ENCODE results near the gene MPHOSPH9.
"Not testable (repeated sequence)": the region's sequence is repeated elsewhere in the genome, so short reads cannot be mapped to it uniquely, and the experiment has no call there.

GRCh38 chr12:123248996-123249741 lies 16.2 kb upstream of the MPHOSPH9 start:
- TF ChIP-seq CTCF, POLR2AphosphoS5, POLR2A (IDR thresholded peaks at IDR 0.05): not testable (repeated sequence)

All from suprapubic skin (tissue), 4 donors.